KMS-11 (cell line): Measurements from ENCODE around the gene RASGRP1.

Experiments
- H2AFZ ChIP-seq: fragments of 200-600 bp; sonication (generic); 2 replicates; pipeline ENCODE4 v1.6.1; 2016; ENCODE audit warnings: antibody characterized with exemption, mixed run types, low read depth
- H3K27ac ChIP-seq: fragments of 200-600 bp; sonication (generic); 2 replicates; pipeline ENCODE4 v1.6.1; 2016; ENCODE audit warnings: mild to moderate bottlenecking, mixed run types
- H3K27me3 ChIP-seq: fragments of 200-600 bp; sonication (generic); 2 replicates; pipeline ENCODE4 v1.6.1; 2017; ENCODE audit warnings: mild to moderate bottlenecking, low read depth, mixed run types, moderate library complexity; ENCODE audit not compliant: insufficient read depth
- H3K36me3 ChIP-seq: fragments of 200-600 bp; sonication (generic); 2 replicates; pipeline ENCODE4 v1.6.1; 2017; ENCODE audit warnings: mild to moderate bottlenecking, mixed run types; ENCODE audit not compliant: insufficient read depth
- H3K4me1 ChIP-seq: fragments of 200-600 bp; sonication (generic); 2 replicates; pipeline ENCODE4 v1.6.1; 2016; ENCODE audit warnings: mild to moderate bottlenecking, low read depth, mixed run types; ENCODE audit not compliant: poor library complexity, severe bottlenecking
- H3K4me2 ChIP-seq: fragments of 200-600 bp; sonication (generic); 2 replicates; pipeline ENCODE4 v1.7.0; 2016; ENCODE audit warnings: mild to moderate bottlenecking, mixed run types
- H3K4me3 ChIP-seq: fragments of 200-600 bp; sonication (generic); IDR thresholded peaks from 2 replicates; pipeline ENCODE4 v1.6.1; 2017; ENCODE audit warnings: low read depth, low read length, mixed read lengths; ENCODE audit not compliant: insufficient read depth
- H3K79me2 ChIP-seq: fragments of 200-600 bp; sonication (generic); 2 replicates; pipeline ENCODE4 v1.6.1; 2016; ENCODE audit warnings: low read depth, mixed run types; ENCODE audit not compliant: insufficient read depth
- H3K9ac ChIP-seq: fragments of 200-600 bp; sonication (generic); 2 replicates; pipeline ENCODE4 v1.6.1; 2016; ENCODE audit warnings: mild to moderate bottlenecking, mixed run types
- H4K20me1 ChIP-seq: fragments of 200-600 bp; sonication (generic); 2 replicates; pipeline ENCODE4 v1.6.1; 2016; ENCODE audit warnings: mild to moderate bottlenecking, mixed run types; ENCODE audit not compliant: insufficient read depth
- TF ChIP-seq, protein P1 (sequence below): fragments of 200-600 bp; sonication (generic); conservative IDR thresholded peaks from 2 replicates; pipeline ENCODE4 v1.6.1; 2017; ENCODE audit warnings: low read depth, mild to moderate bottlenecking, antibody characterized with exemption, low read length, moderate library complexity, mixed read lengths

The RASGRP1 gene

GRCh38 chr15:38474155-38474757, 90.4 kb downstream of the RASGRP1 start:
- H2AFZ ChIP-seq, result no peak overlapping the region
- H3K36me3 ChIP-seq, result no peaks in the 10 kb centered on the region
- no peak overlapping the region for H3K4me2 ChIP-seq
- no peaks in the 10 kb centered on the region for H3K4me1 ChIP-seq
- TF ChIP-seq, protein P1, sequence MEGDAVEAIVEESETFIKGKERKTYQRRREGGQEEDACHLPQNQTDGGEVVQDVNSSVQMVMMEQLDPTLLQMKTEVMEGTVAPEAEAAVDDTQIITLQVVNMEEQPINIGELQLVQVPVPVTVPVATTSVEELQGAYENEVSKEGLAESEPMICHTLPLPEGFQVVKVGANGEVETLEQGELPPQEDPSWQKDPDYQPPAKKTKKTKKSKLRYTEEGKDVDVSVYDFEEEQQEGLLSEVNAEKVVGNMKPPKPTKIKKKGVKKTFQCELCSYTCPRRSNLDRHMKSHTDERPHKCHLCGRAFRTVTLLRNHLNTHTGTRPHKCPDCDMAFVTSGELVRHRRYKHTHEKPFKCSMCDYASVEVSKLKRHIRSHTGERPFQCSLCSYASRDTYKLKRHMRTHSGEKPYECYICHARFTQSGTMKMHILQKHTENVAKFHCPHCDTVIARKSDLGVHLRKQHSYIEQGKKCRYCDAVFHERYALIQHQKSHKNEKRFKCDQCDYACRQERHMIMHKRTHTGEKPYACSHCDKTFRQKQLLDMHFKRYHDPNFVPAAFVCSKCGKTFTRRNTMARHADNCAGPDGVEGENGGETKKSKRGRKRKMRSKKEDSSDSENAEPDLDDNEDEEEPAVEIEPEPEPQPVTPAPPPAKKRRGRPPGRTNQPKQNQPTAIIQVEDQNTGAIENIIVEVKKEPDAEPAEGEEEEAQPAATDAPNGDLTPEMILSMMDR, result peak; percentile 79
- no peak overlapping the region for H3K27ac ChIP-seq
- H3K9ac ChIP-seq, result no peak overlapping the region
- H3K27me3 ChIP-seq, result no peaks in the 10 kb centered on the region
- no peak overlapping the region for H3K4me3 ChIP-seq
- H4K20me1 ChIP-seq, result no peaks in the 10 kb centered on the region
- H3K79me2 ChIP-seq, result no peaks in the 10 kb centered on the region

DNA sequence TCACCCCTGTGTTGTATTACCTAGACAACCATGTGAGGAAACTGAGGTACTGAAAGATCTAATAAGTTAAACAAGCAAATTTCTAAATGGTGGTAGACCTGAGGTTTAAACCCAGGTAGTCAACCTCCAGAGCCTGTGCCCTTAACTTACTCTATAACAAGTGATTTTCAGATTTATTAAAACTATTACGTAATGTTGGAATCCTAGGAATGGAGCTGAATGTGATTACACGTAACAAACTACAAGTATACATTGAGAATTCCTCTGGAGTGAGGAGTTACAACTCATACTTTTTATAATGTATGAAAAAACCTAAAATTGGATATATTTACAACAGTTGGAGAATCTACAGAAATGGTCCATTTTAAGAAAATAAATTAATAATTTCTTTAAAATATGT, 92.6 kb downstream of the RASGRP1 start:
- no peak overlapping the region for H3K27ac ChIP-seq
- H3K27me3 ChIP-seq, result no peaks in the 10 kb centered on the region
- no peaks in the 10 kb centered on the region for H3K36me3 ChIP-seq
- H3K4me1 ChIP-seq, result no peaks in the 10 kb centered on the region
- no peak overlapping the region for H3K9ac ChIP-seq
- H3K79me2 ChIP-seq, result no peaks in the 10 kb centered on the region
- H4K20me1 ChIP-seq, result no peaks in the 10 kb centered on the region
- no peak overlapping the region for H3K4me3 ChIP-seq
- no peak overlapping the region for H2AFZ ChIP-seq
- no peak overlapping the region for H3K4me2 ChIP-seq
- TF ChIP-seq, protein P1, result no peak

DNA sequence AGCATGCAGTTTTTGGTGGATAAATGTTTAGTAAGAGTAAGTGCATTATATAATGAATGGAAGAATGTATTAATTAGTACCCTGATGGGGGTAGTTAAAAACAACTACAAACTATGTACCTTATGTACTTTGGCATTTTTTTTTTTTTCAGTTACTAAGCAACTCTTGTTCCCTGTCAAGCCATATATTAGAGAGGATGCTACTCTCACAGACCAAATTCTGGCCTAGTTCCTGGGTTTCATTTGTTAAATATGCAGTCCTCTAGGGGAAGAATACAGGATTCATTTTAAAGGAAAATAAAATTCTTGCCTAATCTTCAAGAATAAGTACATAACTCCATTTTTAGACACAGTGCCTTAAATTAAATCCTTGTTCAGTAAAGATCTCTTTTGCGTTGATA, 93.8 kb downstream of the RASGRP1 start:
- H3K79me2 ChIP-seq, result no peaks in the 10 kb centered on the region; the same call in 1 of the 2 replicates

DNA sequence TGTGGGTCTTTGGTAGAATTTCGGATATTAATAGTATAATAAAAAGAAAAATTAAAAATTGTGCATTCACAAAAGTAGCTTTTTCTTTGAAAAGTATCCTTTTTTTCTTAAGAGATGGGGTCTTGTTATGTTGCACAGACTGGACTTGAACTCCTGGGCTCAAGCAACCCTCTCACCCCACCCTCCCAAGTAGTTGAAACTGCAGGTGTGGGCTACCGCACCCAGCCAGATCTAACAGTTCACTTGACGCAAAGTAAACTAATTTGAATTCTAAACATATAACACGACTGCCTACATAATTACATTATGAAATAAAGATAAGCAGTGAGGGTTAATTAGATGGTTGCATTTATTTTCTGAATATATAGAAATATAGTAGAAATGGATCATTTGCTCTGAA, 99.9 kb downstream of the RASGRP1 start:
- peaks cover 3% of the 10 kb centered on the region for H3K4me1 ChIP-seq
- no peak overlapping the region for H3K9ac ChIP-seq
- H4K20me1 ChIP-seq, result 0 out of 2 replicates have a peak, but pooled peaks cover 3% of the 10 kb centered on the region
- no peak overlapping the region for H3K4me2 ChIP-seq
- no peaks in the 10 kb centered on the region for H3K27me3 ChIP-seq
- no peak overlapping the region for H2AFZ ChIP-seq
- H3K4me3 ChIP-seq, result no peak overlapping the region
- TF ChIP-seq, protein P1, result no peak
- H3K27ac ChIP-seq, result no peak overlapping the region
- H3K79me2 ChIP-seq, result peaks cover 23% of the 10 kb centered on the region
- H3K36me3 ChIP-seq, result no peaks in the 10 kb centered on the region

More for the DNA sequence above, 93.8 kb downstream of the RASGRP1 start:
- no peak overlapping the region for H3K4me3 ChIP-seq
- H3K4me2 ChIP-seq, result no peak overlapping the region
- no peak overlapping the region for H2AFZ ChIP-seq
- H3K27ac ChIP-seq, result no peak overlapping the region
- H4K20me1 ChIP-seq, result no peaks in the 10 kb centered on the region
- no peak overlapping the region for H3K9ac ChIP-seq
- no peaks in the 10 kb centered on the region for H3K36me3 ChIP-seq
- no peaks in the 10 kb centered on the region for H3K27me3 ChIP-seq
- no peaks in the 10 kb centered on the region for H3K4me1 ChIP-seq
- TF ChIP-seq, protein P1, result no peak
